NCI-H2196 treated with DMSO at 0.1 percent for 48 hours (cell line): Measurements from ENCODE around the gene CCDC192.

ENCODE experiments used
- DNase-seq: peaks from one replicate; lab custom pipeline; 2025; ENCODE audit not compliant: unreplicated experiment; lab: John Stamatoyannopoulos, UW

Gene CCDC192

DNA sequence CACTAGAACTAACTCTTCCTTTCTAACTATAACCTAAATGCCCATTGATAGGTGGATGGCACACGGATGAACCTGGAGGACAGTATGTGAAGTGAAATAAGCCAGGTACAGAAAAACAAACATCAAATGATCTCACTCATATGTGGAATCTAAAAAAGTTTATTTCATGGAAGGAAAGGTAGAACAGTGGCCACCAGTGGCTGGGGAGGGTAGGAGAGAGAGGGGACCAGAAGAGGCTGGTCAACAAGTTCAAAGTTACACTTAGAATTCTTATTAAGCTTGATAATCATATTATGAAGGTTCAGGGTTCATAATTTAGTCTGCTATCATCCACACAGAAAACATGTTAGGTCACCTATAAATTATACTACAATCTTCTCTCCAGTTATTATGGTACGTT, 272.8 kb downstream of the CCDC192 start:
- no peak for DNase-seq

DNA sequence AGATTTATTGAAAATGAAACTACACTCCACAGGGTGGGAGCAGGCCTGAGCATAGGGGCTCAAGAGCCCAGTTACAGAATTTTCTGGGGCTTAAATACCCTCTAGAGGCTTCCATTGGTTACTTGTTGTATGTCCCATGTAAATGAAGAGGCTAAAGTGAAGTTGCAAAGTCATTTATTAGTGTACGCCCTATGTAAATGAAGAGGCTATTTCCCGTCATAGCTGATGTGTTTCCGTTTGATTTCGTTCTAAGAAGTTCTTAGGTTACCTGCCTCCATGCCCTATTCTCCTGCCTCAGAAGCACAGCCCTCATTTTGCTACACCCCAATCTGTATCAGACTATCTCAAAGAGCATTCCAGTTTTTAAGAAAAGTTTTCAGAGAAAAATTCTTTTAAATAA, 273.3 kb downstream of the CCDC192 start:
- no peak for DNase-seq

DNA sequence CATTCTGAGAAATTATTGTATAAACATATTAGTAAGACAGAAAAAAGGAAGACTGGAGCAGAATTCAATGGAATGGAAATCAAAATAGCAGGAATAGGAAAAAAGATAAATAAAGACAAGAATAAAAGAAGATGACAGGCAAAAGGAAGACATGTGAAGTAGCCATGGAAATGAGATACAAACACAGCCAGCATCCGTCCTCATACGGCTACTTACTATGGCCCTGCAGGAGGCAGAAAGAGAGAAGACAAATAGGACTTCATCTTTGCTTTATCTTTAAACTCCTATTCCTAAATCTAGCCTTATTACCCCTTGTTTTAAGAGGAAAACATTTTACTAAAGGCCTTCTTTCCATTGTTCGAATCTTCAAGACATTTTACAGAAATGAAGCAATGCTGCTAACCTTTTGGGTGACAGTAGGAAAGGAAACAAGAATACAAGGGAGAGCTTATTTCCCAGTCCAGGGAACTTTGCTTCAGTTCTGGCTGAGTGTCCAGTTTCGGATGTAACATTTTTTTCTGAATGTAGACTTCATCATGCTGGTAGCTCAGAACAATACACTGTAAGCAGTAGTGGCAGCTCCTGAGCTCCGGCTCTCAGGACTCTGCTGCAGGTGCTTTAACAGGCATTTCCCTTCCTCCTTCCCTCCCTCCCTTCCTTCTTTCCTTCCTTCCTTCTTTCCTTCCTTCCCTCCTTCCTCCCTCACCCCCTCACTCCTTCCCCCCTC, 274.0 kb downstream of the CCDC192 start:
- DNase-seq, result no peak

- no peak for DNase-seq
Observed at GRCh38 chr5:127978738-127979300, 275.6 kb downstream of the CCDC192 start.

DNA sequence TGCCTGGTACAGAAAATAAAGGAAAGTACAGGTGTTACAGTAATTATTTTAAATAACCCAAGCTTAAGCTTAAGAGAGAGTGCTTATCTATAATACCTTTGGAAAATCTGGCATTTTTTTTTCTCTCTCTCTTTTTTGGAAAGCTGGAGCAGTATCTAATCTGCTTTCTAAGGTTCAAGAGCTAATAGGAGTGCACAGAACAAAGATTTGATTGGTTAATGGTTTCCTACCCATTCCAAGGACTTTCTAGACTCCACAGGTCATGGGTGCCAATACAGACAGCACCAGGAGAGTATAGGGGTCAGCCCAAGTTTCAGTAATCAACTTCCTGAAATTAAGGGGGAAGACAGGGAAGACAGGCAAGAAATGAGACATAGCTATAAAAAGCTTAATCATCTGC, 276.3 kb downstream of the CCDC192 start:
- DNase-seq, result no peak

- no peak for DNase-seq
Observed at GRCh38 chr5:127980843-127981242, 277.7 kb downstream of the CCDC192 start.

DNA sequence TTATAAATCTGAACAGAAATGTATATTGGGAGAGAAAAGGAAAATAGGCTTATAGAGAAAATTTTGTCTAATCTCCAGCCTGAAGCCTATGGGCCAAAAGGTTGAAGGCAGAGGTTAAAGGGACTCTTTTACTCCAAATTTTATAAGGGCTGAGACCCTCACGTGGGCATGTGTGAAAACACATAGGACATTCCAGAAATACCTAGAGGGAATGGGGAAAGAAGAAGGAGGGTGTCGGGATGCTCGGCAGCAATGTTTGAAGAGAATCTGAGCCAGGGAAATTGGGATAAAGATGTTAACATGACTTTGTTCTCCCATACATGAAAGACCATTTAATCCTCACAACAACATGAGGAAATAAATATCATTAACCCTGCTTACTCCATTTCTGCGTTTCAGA, 278.3 kb downstream of the CCDC192 start:
- no peak for DNase-seq

- DNase-seq, result no peak
Observed at GRCh38 chr5:127985811-127986325, 282.7 kb downstream of the CCDC192 start.

- no peak for DNase-seq
Observed at GRCh38 chr5:127987354-127988145, 284.4 kb downstream of the CCDC192 start.

GRCh38 chr5:127988146-127988760, 285.1 kb downstream of the CCDC192 start:
- peak; percentile 34 for DNase-seq
